GM18909 (cell line): ENCODE measurements around the gene SLC6A6.

Experiments used
- ATAC-seq: cut with Tn5 transposase; IDR thresholded peaks from one replicate; pipeline ENCODE4 v1.9.1; 2021; ENCODE audit warnings: mild to moderate bottlenecking; ENCODE audit not compliant: unreplicated experiment, poor library complexity

Gene SLC6A6

DNA sequence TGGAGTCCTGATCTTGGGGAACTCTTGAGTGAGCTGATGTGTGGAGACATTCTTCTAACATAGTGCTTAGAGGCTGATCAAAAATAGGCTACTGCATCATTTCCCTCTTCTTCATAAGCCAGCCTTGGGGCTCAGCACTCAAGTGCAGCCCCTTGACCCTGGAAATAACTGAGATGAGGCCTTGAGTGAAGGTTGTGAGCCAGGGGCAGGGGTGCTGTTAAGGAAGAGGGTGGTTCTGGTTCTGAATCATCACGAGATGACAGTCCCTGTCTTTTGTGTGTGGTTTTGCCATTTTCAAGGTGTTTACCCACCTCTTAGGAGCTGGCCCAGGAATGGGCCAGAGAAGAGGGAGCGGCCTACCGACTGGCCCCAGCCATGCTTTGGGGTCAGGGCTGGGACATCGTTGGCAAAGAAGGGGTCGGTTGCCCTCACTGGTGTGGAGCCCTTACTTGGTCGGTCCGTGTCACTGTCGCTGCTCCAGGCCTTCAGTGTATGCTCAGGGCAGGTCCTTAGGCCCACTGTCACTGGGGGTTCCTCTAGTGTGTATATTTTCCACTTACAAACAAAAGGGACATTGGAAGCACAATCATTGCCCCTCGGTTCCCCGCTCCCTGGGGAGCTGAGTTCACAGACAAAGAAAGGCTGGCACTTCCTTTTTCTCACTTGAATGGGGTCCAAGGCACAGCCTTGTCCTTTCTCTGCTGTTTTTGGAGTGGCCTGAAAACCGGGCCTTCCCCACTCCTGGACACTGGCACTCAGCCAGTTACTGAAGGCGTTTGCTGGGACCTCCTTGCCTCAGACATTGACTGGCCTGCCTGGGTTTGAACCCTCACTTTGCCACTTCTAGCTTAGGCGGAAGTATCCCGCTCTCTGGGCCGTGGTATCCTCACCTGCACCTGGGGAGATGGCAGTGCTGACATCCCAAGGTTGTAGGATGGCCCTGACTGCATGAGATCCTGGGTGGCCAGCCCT, 46.6 kb downstream of the SLC6A6 start:
- no peak for ATAC-seq

DNA sequence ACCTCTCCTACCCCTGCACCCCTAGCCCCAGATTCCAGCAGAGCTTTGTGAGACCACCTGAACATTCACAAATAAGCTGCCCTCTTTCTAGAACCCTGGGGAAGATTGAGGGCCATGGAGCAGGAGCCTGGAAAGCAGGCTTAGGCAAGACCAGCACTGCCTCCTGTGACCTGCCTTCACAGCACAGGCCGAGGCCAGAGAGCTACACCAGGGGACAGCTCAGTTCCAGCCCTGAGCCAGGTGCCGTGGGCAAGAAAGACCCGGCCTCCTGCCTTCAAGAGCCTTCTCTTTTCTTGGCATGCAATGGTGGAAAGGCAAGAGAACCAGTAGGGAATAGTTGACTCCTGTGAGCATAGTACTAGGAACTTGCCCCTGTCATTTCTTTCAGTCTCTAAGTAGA, 48.1 kb downstream of the SLC6A6 start:
- ATAC-seq = no peak

DNA sequence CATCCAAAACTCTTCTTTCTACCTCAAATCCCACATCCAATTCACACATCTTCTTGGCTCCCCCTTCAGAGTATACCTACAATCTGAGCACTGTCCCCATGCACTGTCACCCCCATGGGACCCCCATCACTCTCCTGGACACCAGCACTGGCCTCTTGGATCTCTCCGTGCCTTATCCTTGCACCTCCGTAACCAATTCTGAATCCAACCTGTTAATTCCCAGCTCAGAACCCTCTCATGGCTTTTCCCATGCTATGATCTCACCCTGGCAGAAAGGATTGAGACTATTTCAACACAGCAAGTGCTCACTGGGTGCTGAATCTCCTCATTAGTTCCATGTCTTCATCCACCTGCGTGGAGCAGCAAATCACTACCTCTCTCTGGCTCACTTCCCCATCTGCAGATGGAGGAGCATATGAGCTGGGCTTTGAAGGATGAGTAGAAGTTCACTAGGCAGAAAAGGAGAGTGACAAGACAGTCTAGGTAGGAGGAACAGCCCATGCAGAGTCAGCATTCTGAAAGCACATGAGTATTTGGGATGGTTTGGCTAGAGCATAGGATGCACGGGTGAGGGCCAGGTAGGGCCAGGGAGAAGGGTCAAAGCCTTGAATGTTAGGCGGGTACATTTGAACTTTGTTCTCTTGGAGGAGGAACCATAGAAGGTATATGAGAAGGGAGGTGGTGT, 48.7 kb downstream of the SLC6A6 start:
- ATAC-seq = no peak

DNA sequence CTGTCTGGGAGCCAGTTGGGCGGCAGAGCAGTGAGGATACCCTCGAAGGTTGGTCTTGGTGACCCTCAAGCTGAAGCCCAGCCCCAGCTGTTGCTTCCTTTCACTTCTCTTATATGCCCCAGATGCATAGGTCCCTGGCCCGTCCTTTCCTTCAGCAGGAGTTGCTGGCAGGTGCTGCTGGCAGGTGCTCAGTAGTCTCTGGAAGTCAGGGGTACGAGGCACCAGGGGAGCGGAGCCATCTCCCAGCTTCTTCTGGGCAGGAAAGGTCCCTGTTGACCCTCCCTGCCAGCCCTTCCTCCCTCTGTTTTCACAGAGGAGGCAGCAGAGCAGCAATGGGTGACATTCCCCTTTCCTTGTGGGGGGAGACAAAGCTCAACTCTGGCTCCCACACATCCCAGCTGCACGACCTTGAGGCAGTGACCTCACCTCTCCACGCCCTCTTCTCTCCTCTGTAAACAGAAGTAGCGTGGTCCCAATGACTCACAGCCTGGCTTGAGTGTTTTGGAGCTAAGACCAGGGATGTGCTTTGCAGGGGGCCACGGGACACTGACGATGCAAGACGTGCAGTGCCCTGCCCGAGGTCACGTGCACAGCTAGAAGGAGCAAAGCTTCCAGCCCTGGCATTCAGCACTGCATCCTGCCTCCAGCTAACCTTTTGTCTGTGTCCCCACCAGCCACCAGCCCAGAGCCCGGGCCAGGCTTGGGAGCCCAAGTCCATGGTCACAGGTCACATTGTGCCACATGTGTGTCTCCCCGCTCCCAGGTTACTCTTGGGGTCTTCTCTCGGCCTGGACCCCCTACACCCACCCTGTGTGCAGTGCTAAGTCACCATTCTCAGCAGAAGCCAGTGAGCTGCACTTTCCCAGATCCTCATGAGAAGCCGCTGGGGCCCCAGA, 49.7 kb downstream of the SLC6A6 start:
- no peak for ATAC-seq

DNA sequence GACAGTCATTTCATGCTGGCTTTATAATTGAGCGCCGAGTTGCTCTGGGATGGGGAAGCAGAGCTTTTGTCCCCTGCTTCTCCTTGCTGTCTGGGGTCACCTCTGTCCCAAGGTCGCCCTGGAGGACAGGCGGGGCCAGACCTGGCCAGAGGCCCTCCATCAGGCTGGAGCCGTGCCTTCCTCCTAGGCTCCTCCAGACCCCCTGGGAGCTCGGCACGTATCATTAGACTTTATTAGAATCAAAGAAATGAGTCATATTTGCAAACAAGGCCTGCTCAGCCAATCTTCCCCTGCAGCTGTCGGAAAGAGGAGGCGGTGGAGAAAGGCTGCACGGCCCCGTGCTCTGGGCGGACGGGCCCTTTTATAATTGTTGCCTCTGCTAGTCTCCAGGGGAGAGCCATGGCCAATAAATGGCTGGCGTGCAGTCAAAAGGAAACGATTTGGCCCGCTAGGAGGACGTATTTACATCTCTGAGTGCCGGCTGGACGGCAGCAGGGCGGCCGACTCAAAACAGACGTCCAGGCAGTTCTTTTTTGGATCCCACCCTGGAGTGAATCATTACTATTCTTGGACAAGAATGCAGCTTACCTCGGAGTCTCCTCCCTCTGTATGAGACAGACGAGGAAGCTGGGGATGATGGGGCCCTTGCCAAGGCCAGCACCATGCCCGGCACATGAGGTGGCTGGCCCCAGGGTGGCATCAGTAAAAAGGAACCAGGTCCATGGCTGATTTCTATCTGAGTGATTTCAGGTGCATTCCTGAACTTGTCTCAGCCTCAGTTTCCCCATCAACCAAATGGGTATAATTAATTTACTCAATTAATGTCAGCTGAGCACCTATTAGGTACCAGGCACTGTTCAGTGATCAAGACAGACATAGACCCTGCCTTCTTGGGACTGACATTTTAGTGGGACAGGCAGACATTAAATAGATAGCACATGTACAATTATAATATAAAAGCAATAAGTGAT, 50.6 kb downstream of the SLC6A6 start:
- no peak for ATAC-seq

DNA sequence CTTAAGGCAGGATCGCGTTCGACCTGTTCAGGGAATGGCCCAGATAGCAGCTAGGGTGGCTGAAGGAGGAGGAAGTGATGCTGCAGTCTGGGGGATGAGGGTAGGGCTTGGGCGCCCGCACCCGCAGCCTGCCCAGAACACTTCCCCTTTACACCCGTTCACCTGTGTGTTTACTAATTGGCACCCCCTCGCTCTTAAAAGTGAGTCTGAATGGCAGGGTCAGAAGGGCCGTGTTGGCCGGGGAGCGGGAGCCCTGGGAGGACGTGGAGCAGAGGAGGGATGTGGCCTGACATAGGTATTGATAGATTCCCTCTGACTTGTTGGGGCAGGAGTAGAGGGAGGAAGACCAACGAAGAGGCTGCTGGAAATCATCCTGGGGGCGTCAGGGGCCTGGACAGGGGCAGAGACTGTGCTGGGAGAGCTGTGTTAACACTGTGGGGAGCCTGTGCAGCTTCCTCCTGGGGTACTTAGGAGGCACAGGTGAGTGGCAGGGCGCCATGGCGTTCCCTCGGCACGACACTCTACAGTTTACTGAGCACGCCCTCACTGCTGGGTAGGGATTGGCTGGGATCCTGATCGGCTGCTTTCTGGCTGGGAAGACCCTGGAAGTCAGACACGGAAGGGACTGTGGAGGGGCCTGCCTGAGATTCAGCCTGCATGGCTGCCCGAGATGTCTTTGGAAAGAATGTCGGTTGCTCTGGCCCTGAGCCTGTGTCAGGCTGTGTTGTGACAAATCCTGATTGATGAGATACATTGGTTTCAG, 51.7 kb downstream of the SLC6A6 start:
- ATAC-seq = peak; percentile 41

DNA sequence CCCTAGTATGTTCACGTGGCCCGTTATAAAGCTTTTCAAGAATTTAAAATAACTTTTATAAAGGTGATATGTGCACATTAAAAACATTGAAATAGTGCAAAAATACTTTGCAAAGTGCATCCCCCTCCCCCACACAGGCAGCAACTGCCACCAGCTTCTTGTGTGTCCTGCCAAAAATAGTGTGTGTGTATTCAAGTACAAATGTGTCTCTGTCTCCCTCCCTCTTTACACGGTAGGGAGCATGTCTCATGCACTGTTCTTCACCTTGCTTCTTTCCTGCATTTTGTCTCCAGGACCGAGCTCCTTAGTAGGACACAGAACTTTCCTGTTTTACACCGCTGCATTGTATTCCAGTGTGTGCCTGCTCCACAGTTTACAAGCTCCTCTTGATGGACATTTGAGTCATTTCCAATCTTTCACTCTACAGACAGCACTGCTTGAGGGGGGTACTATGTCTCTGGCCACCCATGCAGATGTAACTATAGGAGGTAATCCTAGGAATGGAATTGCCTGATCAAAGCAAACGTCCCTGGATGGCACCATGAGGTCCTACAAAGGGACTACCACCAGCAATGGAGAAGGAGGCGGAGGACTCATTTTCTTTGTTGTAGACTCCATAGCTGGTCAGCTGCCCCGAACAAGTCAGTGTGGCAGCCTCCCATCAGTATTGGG, 52.4 kb downstream of the SLC6A6 start:
- no peak for ATAC-seq

DNA sequence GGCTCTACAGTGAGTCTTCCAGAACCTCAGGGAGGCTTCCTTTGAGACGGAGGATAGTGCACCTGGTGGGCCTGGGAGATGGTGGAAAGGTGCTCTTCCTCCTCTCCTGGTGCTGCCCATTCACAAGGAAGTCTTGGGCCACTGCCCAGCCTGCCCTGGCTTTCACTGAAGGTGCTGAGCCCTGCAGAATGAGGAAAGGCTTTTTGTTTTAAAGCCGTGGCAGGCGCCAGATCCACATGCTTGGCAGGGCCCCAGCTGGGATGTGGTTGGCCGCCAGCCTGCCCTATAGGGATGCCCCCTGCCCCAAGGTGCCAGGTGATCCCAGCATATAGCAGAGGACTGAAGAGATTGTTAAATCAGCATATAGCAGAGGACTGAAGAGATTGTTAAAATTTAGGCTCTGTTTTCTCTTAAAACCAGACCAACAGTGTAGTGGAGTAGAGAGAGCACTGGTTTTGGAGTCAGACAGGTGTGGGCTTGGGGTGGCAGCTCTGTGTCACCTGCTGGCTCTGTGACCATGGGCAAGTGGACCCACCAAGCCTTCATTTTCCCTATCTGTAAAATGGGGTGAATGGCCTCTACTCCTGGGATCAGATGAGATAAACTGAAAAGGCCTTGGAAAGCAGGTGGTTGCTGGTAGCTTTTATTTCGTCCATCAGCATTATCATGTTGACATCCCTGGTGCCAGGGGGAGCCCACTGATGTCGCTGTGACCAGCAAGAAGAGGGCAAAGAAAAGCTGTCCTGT, 53.3 kb downstream of the SLC6A6 start:
- ATAC-seq = no peak

DNA sequence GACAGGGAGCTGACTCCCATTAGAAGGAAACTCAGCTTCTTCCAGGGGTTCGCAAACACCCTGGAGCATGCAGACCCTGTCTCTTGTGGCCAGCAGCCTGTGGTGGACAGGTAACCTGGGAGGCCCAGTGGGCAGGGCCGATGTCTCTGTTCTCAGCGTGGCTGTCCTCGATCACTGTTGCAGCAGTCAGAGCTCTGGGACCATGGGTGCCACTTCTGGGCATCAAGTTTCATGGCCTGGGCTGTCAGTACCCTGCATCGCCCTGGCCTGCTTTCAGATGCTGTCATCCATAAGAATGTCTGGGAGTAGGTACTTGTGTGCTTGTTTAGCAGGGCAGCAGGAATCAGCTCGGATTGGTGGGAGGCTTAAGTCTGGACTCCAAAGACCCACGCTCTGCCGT, 54.4 kb downstream of the SLC6A6 start:
- no peak for ATAC-seq

DNA sequence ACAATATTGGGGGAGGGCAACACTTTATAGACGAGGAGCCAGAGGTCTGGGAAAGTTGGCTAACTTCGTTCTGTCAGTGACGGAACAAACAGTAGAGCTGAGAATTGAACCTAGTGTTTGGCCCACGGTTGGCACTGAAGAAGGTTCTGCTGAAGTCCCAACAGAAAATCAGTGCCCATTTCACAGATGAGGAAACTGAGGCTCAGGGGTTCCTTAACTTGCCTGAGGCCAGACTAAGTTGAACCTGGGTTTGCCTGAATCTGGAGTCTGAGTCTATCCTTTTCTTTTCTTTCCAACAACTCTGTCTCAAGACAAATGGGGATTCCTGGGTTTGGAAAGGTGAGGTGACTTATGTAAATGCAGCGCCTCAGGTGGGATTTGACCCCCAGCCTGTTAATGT, 55.1 kb downstream of the SLC6A6 start:
- ATAC-seq = no peak

DNA sequence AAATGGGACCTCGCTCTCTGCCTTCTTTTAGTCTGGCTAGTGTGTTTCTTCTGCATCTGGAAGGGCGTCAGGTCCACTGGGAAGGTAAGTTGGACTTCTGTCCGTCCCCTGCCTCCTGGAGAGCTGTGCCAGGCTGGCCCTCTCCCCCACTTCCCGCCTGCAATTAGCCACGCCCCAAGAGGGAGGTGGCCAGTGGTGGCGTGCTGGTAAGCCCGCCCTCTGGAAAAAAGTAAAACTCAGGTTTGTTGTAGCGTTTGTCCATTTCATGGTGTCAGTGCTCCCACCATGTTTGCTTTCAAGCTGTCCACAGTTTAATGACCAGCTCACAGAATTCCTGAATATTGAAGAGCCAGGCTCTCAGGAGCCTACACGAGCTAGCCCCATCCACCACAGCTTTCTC, 55.6 kb downstream of the SLC6A6 start:
- ATAC-seq = no peak

DNA sequence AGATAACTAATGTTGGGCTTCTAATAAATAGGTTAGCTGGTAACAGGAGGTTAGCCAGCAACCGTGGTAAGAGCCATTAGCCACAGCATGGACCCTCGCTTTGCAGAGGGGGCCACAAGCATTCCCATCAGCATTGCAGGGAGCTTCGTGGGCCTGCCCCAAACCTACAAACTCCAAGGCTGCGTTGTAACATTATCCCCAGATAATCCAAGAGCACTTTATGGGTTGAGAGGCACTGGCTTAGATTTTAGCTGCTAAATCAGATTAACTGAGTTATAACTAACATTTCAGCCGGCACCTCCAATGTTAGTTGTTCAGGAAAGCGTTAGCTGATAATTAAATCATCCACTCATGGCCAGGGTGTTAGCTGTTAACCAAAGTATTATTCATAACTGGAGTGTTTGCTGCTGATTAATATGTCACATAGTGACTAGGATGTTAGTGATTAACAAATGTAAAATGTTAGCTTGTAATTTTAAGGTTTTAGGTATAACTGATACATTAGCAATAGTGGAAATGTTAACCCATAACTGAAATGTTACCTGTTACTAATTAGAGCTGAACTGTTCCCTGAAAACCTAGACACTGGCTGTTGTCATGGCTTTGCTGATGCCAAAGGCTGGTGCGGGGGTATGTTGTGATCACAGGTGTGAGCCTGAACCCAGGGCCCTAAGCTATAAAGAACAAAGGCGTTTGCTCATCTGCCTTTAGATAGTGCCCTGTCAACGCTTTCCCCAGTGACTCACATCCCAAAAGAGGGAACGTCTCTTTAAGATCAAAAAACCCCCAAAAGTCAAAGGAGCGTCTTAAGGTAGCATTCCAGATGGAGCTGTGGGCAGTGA, 56.2 kb downstream of the SLC6A6 start:
- ATAC-seq = peak; percentile 51

DNA sequence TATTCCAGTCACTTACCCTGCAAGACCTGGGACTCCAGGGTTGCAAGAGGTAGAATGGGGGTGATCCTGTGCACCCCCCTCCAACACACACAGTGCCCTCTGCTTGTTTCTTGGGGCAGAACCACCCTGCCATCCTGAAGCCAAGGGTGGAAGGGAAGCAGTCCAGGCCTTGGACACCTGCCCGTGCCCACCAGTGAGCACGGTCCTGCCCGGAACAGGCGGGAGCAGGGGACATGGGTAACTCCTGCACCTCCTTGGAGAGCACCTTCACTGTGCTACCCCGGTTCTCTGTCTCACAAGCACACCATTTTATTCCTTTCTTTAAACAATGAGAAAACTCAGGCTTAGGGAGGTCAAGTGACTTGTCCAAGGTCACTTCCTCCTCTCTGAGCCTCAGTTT, 57.0 kb downstream of the SLC6A6 start:
- no peak for ATAC-seq

DNA sequence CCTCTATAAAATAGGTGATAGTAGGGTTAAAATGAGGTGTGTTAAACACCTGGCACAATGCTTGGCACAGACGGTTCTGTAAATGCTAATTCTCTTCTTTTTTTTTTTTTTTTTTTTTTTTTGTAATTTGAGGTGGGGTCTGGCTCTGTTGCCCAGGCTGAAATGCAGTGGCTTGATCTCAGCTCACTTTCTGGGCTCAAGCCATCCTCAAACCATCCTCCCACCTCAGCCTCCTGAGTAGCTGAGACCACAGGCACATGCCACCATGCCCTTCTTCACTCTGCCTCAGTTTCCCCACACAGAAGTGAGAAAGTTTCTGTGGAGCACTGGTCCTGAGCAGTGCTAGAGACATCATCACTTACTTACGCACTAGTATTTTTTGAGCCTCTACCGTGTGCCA, 57.4 kb downstream of the SLC6A6 start:
- no peak for ATAC-seq

DNA sequence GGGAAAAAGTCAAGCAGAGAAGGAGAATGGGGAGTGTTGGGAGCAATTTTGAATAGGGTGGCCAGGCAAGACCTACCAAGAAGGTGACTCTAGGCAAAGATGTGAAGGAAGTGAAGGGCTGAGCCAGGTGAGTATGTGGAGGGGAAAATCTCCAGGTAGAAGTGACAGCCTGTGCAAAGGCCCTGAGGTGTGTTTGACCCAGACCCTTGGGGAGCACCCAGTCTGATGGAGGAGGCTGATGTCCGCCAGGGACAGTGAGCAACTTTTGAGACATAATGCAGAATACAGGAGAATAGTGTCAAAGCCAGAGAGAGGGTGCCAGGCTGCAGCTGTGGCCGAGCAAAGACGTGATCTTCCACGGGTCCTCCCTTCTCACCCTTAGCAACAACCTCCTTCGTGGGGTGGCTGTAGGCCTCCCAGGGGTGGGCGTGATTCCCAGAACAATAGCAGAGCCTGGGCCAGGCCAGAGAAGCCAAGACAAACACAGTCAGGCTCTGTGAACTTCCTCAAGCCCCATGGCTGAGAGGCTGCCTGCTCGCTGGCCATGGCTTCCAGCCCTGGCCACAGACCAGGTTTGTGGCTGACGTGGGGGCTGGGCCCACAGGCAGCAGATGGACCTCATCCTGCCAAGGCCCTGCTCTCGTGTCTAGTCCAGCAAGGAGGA, 58.1 kb downstream of the SLC6A6 start:
- no peak for ATAC-seq
